Hematopoietic multipotent progenitor cell treated with erythropoietin and hydrocortisone succinate and interleukin-3 and kit ligand, for 4 days (in vitro differentiated cells): Measurements from ENCODE around the gene CXADR.

Experiments
- DNase-seq: peaks from one replicate; pipeline ENCODE4 v3.0.0-alpha.2; 2015

Gene CXADR

GRCh38 chr21:17609681-17610080 lies 96.8 kb downstream of the CXADR start:
- DNase-seq, result no peak

GRCh38 chr21:17610911-17611310 lies 98.1 kb downstream of the CXADR start:
- DNase-seq, result peak; percentile 14

GRCh38 chr21:17611414-17612022 lies 98.7 kb downstream of the CXADR start:
- DNase-seq, result peak; percentile 94

GRCh38 chr21:17612023-17612564 lies 99.3 kb downstream of the CXADR start:
- peak; percentile 42 for DNase-seq

GRCh38 chr21:17612565-17613241 lies 99.9 kb downstream of the CXADR start, which contains the start of gene BTG3:
Gene BTG3 (minus strand): TSS chr21:17612901. CDS start chr21:17609144, 3,757 bp downstream.
- DNase-seq, result peak; percentile 94

- peak; percentile 45 for DNase-seq
Observed at GRCh38 chr21:17613242-17613676, 100.4 kb downstream of the CXADR start.

GRCh38 chr21:17616831-17617230 lies 104.0 kb downstream of the CXADR start:
- no peak for DNase-seq

- DNase-seq, result no peak
Observed at GRCh38 chr21:17622018-17622417, 109.2 kb downstream of the CXADR start.

DNA sequence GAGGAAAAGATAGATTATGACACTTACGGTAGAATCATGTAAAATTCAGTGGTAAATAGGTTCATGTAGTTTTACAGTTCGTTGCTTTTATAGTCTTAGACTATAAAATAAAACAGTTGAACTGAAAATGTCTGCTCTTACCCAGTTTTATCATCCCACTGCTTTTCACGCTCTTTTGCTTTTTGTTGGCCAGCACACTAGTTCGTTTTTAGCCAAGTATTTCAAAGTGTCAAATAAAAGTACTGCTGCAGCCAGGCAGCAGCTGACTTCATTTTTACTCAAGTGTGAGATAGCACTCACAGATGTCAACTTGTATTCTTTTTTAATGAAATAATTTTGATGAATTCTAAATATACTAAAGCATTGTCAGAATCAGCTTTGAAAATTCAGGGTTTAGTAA lies 118.4 kb downstream of the CXADR start:
- no peak for DNase-seq

GRCh38 chr21:17636711-17637110 lies 123.9 kb downstream of the CXADR start:
- DNase-seq, result no peak

DNA sequence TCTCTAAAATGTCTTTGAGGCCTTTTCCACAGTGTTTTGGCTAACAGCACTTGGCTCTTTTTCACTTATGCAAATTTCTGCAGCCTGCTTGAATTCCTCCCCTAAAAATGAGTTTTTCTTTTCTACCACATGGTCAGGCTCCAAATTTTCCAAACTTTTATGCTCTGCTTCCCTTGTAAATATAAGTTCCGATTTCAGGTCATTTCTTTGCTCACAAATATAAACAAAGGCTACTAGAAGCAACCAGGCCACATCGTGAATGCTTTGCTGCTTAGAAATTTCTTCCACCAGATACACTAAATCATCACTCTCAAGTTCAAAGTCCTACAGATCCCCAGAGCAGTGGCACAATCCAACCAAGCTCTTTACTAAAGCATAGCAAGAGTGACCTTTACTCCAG lies 128.0 kb downstream of the CXADR start:
- no peak for DNase-seq
